NCI-H2196 treated with DMSO at 0.1 percent for 48 hours (cell line): ENCODE data around the gene PRSS3.
"Not testable (repeated sequence)": the region's sequence is repeated elsewhere in the genome, so short reads cannot be mapped to it uniquely, and the experiment has no call there.

Source experiments
- DNase-seq: peaks from one replicate; lab custom pipeline; 2025; ENCODE audit not compliant: unreplicated experiment; lab: John Stamatoyannopoulos, UW

The PRSS3 gene

DNA sequence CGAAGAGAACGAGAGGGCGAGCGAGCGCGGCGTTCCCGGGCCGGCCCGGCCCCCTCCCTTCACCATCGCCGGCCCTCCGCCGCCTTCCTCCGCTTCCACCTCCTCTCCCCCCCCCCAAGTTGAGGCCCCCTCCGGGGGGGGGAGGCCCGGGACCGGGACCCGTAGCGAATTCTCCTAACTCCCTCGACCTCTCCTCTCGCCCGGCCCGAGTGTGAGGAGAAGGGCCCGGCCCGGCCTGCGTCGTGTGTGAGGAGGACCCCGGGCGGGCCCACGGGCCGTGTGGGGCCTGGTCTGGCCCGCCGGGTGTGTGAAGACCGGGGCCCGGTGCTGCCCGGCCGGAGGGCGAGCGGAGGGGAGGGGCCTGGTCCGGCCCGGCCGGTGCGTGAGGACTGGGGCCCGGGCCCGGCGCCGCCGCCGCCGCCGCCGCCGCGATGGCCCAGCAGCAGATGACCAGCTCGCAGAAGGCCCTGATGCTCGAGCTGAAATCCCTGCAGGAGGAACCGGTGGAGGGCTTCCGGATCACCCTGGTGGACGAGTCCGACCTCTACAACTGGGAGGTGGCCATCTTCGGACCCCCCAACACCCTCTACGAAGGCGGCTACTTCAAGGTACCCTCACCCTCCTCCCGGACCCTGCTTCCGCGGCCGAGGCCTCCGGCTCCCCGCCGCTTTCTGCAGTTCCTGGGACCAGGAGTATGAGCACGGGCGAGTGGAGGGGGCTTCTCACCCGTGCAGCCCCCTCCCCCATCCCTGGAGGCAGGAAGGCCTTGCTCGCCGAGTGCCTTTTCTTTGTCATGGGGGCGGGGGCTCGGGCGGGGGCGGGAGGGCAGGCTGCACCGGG, 22.2 kb downstream of the PRSS3 start:
- DNase-seq: no peak

DNA sequence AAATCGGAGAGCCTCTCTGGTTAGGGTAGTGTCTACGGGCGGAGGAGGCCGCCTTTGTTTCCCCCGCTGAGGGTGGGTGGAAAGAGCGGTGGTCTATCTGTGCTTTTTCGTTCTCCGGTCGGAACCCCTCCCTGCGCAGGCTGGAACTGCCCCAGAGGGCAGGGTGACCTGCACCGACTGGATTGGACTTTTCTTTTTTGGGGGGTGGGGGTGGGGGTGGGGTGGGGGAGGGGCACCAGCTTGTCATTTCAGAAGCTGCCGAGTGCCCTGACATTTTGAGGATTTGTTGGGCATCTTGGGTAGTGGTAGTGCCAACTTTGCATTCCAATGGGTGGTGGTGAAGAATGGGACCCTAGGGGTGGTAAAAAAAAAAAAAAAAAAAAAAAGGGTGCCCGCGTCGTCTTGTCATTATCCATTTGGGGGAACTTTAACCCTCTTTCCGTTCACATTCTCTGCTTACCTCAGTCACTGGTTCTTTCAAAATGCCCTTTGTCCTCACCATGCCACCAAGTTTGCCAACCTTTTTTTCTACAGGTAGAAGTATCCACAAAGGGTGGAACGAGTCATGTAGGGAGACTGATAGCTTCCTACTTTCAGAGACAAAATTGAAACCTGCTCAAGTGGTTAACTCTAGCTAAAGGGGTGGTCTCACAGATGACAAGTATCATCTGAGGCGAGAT, 22.9 kb downstream of the PRSS3 start:
- DNase-seq: no peak

- no peak for DNase-seq
Observed at GRCh38 chr9:33818847-33819500, 23.6 kb downstream of the PRSS3 start.

DNA sequence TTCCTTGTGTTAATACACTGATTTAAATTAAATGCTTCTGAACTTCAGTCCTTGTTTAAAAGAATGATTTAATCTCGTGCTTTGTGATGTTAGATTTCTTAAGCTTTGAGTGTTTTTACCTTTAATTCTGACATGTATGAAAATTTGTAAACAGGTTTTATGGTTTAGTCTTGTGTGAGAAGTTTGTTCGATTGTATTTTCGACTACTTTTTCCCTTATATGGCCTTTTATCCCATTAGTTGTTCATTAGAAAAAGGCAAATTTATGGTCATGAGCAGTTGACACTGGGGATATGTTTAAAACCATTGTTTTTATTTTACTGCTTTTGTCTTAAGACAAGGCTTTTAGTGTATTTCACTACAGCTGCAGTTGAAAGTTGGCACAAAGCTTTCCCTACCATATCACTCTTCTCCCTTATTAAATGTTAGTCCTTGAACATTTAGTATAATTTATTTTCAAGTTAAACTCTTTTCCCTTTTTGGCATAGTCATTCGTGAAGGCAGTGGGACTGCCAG, 24.9 kb downstream of the PRSS3 start:
- no peak for DNase-seq

DNA sequence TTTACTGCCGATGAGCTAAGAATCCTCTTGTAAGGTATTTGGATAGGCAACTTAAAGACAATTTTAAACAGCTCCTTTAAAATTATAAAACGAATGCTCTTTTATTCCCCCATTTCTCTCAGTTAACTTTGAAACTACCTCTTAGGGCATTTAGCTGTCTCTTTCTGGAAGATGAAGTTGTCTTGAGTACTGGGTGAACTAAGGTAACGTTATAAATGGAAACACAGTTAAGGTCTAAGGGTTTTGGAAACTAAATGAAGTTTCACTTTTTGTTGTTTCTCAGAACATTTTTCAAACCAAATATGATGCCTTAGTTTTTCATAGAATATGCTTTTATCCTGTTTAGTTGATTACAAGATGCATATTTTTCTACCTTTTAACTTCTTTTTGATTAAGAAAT, 28.4 kb downstream of the PRSS3 start:
- no peak for DNase-seq

- not testable (repeated sequence) for DNase-seq
Observed at GRCh38 chr9:33827285-33827684, 31.9 kb downstream of the PRSS3 start.

- not testable (repeated sequence) for DNase-seq
Observed at GRCh38 chr9:33829641-33830230, 34.4 kb downstream of the PRSS3 start.

DNA sequence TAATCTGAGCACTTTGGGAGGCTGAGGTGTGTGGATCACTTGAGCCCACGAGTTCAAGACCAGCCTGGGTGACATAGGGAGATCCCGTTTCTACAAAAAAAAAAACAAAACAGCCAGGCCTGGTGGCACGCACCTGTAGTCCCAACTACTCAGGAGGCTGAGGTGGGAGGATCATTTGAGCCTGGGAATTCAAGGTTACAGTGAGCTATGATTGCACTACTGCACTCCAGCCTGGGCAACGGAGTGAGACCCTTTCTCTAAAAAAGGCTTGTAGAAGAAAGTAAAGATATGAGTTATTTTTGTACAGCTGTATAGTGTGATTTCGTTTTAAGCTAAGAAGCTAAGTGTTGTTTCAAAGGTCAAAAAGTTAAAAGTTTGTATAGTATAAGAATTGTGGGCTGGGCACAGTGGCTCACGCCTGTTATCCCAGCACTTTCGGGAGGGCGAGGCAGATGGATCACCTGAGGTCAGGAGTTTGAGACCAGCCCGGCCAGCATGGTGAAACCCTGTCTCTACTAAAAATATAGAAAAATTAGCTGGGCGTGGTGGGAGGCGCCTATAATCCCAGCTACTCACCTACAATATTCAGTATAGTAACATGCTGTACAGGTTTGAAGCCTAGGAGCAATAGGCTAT, 40.4 kb downstream of the PRSS3 start:
- DNase-seq: no peak

- not testable (repeated sequence) for DNase-seq
Observed at GRCh38 chr9:33836261-33836660, 40.9 kb downstream of the PRSS3 start.

- no peak for DNase-seq
Observed at GRCh38 chr9:33837138-33837537, 41.8 kb downstream of the PRSS3 start.

- DNase-seq: no peak
Observed at GRCh38 chr9:33840381-33840780, 45.0 kb downstream of the PRSS3 start.

DNA sequence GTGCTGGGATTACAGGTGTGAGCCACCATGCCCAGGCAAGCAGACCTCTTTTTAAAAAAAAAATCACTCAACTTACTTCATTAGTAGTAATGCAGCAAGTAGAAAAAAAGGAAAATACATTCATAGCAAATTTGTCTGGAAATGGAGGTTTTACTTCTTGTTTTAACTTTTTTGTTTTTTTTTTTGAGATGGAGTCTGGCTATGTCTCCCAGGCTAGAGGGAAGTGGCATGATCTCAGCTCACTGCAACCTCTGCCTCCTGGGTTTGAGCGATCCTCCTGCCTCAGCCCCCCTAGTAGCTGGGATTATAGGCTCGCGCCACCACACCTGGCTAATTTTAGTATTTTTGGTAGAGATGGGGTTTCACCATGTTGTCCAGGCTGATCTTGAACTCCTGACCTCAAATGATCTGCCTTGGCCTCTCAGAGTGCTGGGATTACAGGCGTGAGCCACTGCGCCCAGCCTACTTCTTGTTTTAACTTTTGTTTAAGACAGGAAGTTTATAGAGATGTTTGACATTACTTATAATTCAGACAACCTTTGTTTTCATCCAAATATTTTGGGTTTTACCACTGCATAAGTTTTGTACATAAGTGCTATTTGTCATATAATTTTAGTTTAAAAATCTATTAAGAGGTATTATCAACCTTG, 48.1 kb downstream of the PRSS3 start:
- no peak for DNase-seq

- no peak for DNase-seq
Observed at GRCh38 chr9:33846231-33846630, 50.9 kb downstream of the PRSS3 start.

DNA sequence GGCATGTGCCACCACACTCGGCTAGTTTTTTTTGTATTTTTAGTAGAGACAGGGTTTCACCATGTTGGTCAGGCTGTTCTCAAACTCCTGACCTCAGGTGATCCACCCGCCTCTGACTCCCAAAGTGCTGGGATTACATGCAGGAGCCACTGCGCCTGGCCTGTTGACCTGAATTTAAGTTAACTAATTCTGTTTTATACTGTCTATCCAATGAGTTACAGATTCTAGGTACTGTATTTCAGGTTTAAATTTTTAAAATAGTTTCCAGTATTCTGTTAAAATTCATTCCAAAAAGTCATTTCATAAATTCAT, 52.5 kb downstream of the PRSS3 start:
- not testable (repeated sequence) for DNase-seq
